HFF-Myc (cell line): ENCODE measurements around the gene CASTOR1.

Experiments
- DNase-seq: peaks from one replicate; pipeline ENCODE4 v3.0.0-alpha.2; 2011; ENCODE audit warnings: low read depth; ENCODE audit errors: extremely low read depth
- H3K4me3 ChIP-seq: replicated peaks from 2 replicates; pipeline ENCODE4 v1.5.1; 2011; ENCODE audit warnings: low read depth, mild to moderate bottlenecking, control low read depth, low read length
- CTCF ChIP-seq: IDR thresholded peaks from 2 replicates; pipeline ENCODE4 v1.5.1; 2012; ENCODE audit warnings: mild to moderate bottlenecking, low read depth, low read length, control low read depth; ENCODE audit errors: missing control alignments

Gene CASTOR1

GRCh38 chr22:30250039-30250565 is 39.2 kb downstream of the CASTOR1 start:
- no peak for DNase-seq
- no peak overlapping the region for H3K4me3 ChIP-seq
- no peak for TF ChIP-seq CTCF

DNA sequence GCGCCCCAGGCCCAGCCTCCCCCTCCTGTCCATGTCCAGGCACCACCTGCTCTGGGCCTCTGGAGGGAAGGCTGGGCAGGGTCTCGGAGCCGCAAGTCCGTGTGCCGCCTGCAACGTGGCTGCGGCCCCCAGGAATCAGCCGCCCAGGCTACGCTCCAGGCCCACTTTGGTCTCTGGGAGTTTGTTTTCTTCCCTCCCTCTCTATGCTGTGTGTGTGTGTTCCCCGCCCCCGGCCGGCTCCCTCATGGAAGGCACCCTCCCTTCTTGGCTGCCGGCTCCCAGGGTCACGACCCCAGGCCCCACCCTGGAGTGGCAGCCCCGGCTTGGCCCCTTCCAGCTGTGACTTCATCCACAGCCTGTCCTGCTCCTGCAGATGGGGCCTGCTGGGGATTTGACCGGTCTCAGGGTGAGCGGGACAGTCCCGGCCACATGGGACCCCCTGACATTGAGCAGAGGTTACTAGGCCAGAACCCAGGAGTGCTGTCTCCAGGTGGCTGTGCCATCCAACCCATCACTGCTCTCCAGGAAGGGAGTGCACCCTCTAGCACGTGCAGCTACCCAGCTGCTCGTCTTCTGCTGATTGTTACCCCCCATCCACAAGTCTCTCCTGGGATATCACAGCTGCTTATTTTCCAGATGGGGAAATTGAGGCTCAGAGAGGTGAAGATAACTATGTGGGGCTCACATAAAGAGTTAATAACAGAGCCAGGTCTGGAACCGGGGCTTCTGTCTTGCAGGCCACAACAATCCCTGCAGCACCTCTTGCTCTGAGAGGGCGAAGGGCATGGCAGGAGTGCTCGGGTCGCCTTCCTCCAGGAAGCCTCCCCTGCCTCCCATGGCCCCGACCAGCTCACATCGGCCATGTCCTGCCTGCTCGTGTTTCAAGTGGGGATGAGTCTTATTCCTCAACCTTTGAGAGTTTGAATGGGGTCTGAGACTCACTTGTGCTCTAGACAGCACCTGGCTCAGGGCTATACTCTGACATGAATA is 40.0 kb downstream of the CASTOR1 start:
- DNase-seq = no peak

GRCh38 chr22:30248484-30248883 is 40.8 kb downstream of the CASTOR1 start:
- no peak overlapping the region for H3K4me3 ChIP-seq
- TF ChIP-seq CTCF = no peak
- DNase-seq = no peak

More for the DNA sequence above, 40.0 kb downstream of the CASTOR1 start:
- TF ChIP-seq CTCF = no peak
- H3K4me3 ChIP-seq = no peak overlapping the region

DNA sequence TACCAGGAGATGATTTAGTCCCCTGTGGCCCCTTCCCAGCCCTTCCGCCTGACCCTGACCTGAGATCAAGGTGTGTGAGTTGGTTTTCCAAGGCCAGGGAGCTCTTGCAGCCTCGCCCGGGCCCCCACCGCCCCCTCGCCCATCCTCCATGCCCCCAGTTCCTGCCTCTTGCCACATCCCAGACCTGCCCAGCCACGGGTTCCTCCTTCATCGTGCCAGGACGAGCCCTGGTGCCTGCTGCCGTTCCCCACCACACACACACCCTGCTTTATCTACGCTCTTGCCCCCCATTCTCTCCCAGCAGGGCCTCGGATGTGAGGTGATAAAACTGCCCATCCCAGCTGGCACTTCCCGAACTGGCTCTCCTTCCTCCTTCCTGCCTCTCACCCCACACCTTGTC is 41.3 kb downstream of the CASTOR1 start:
- H3K4me3 ChIP-seq = no peak overlapping the region
- no peak for TF ChIP-seq CTCF
- no peak for DNase-seq

- H3K4me3 ChIP-seq = no peak overlapping the region; the same call in 1 of the 2 replicates
- no peak for DNase-seq
- TF ChIP-seq CTCF = no peak
Observed at GRCh38 chr22:30247561-30247960, 41.7 kb downstream of the CASTOR1 start.

GRCh38 chr22:30246814-30247376 is 42.4 kb downstream of the CASTOR1 start:
- DNase-seq = no peak
- H3K4me3 ChIP-seq = peak overlapping the region; percentile 74

More at GRCh38 chr22:30246814-30247376, 42.4 kb downstream of the CASTOR1 start:
- no peak for TF ChIP-seq CTCF
